GM12892 (cell line): ENCODE results near the gene ETAA1. TPM values are rescaled to one million over a fixed set of nuclear protein-coding genes. Genes with fewer than 3 reads are reported as not detected.
A peak's percentile ranks its signal among the peaks of the same experiment; 100 is the strongest.

Experiments
- DNase-seq: peaks from one replicate; pipeline ENCODE4 v3.0.0; 2011; ENCODE audit not compliant: insufficient read length
- FAIRE-seq: peaks from 2 replicates; lab custom pipeline; 2011; peaks lifted over from hg19 to GRCh38; lab: Jason Lieb, UNC
- POLR2A ChIP-seq: IDR thresholded peaks from 2 replicates; pipeline ENCODE4 v1.6.1; 2011; ENCODE audit warnings: low read depth, low read length, control low read depth
- POLR2AphosphoS5 ChIP-seq: IDR thresholded peaks from 2 replicates; pipeline ENCODE4 v1.6.1; 2011; ENCODE audit warnings: low read depth, low read length, control low read depth
- TAF1 ChIP-seq: IDR thresholded peaks from 2 replicates; pipeline ENCODE4 v1.6.1; 2011; ENCODE audit warnings: low read depth, mild to moderate bottlenecking, control low read depth, low read length, borderline replicate concordance
- polyA plus RNA-seq: library from polyadenylated mRNA; unstranded; fragments of >200 nt; gene quantifications from one replicate; pipeline ENCODE4 v1.2.1, GENCODE V29; 2012; ENCODE audit warnings: missing spikeins, inconsistent platforms; ENCODE audit not compliant: missing spikeins

The ETAA1 gene
- 14.1 TPM for polyA plus RNA-seq

DNA sequence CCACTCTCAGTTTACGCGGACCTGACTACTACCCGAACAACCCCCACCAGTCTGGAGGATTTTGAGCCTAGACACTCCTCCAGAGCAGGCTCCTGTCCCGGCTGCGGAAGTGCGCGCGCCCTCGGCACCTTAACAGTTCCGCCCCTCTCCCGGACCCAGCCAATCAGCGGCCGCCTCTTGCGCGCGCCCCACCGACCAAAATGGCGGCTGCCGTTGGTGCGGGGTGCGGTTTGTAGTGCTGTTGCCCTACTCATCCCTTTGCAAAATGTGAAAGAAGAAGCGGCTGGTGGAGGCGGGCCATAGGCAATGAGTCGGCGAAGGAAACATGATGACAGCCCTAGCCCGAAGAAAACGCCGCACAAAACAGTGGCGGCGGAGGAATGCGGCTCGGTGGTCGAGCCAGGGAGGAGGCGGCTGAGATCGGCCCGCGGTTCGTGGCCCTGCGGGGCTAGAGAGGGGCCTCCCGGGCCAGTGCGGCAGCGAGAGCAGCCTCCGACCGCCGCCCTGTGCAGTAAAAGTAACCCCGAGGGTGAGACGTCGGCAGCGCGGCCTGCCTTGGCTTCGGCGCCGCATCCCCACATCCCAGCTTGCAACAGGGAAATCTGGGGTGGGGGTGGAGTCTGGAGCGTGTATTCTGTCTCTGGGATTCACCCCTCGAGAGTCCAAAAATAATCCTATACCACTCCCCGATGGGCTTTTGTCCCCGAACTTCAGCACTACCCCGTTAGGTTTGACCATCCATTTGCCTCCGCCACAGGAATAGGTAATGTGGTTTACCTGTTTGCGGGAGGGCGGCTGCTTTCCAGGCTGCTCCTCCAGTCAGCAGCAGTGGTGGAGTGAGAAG is at the start of gene ETAA1:
Gene ETAA1 (plus strand): TSS at position 191 of the 844 bp plus-strand sequence. CDS start 116 bp downstream, at position 307.
- peak; percentile 94 for FAIRE-seq
- TF ChIP-seq TAF1 (peak; percentile 97), POLR2AphosphoS5 (peak; percentile 70; the same call in 1 of the 2 replicates), POLR2A (peak; percentile 83)
- peak; percentile 84 for DNase-seq

DNA sequence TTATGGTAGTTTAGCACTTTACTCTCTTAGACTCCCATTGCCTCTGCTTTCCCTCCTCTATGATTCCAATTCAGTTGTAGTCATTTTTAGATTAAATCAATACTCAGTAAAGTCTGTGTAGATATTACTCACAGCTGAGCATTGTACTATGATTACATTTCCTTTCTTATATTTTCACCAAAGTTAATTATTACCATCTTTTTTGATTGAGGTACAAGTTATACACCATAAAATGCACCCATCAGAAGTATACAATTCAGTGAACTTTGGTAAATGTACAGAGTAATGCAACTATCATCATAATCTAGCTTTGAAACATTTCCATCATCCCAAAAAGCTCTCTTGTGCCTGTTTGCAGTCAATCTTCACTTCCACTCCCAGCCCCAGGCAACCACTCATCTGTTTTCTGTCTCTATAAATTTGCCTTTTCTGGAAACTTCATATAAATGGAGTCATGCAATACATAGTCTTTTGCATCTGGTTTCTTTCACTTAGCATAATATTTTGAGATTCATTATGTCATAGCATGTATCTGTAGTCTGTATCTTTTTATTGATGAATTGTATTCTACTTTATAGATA is 30.2 kb upstream of the ETAA1 start:
- DNase-seq (no peak), FAIRE-seq (no peak)
- no peak for TF ChIP-seq POLR2AphosphoS5
- TF ChIP-seq POLR2A: no peak
- no peak for TF ChIP-seq TAF1

DNA sequence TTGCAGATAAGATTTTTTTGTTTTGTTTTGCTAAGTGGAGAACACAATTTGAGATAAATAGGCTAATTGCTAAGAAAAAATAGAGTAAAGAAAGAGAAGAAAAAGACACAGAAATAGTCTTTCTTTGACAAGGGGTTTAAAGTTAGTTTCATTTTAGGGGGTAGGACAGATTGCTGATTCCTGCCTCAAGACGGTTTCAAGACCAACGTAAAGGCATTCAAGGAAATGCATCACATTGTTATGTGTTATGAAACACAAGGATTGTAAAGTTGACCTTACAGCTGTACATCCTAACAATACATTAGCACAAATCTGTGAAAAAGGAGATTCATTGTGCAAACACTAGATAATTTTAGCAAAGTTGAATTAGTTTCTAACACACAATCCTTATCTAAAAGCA is 22.7 kb upstream of the ETAA1 start:
- DNase-seq: no peak
- no peak for FAIRE-seq
- TF ChIP-seq POLR2AphosphoS5 (no peak), POLR2A (no peak), TAF1 (no peak)

DNA sequence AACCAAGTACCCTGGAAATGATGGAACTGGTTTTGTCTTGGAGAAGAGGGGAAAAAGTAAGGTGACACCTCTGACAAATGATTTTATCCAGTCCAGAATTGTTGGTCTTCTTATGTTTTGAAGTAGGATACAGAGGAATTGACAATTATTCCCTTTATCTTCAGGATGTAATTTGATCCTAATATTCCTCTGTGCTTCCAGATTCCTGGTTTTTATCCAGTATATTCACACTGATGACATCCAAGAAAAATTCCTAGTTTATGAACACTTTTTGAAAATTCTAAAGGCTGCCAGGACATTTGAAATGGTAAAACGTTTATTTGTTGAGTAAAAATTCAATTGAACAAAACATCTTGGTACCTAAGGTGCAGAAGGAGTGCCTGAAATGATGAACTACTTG is 22.2 kb upstream of the ETAA1 start:
- TF ChIP-seq POLR2AphosphoS5: no peak
- no peak for TF ChIP-seq TAF1
- no peak for TF ChIP-seq POLR2A
- no peak for DNase-seq
- FAIRE-seq: no peak

DNA sequence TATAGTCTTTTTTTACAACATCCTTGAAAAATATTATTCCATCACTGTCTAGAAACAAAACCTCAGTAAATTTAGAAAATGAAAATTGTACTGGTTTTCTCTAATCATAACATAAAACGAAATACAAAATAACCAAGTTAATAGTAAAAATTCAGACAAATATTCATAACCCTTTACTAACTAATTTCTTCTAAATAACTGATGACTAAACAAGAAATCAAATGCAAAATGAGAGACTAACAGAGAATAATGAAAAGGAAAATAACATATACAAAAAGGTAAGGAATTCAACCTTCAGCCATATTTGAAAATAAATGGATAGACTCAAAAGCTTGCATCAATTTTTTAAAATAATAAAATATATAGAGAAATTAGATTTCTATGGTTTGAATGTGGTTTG is 18.6 kb upstream of the ETAA1 start:
- FAIRE-seq: no peak
- no peak for DNase-seq
- no peak for TF ChIP-seq TAF1

DNA sequence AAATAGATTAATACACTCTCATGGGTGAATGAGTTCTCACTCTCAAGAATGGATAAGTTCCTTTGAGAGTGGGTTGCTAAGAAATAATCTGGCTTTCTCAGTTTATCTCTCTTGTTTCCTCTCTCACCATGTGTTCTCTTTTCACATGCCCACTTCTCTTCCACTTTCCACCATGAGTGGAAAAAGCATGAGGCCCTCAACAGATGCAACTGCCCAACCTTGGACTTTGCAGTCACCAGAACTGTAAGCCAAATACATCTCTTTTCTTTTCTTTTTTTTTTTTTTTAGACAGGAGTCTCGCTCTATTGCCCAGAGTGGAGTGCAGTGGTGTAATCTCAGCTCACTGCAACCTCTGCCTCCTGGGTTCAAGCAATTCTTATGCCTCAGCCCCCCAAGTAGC is 18.1 kb upstream of the ETAA1 start:
- FAIRE-seq: no peak
- DNase-seq: no peak
- TF ChIP-seq TAF1 (no peak), POLR2A (no peak)

DNA sequence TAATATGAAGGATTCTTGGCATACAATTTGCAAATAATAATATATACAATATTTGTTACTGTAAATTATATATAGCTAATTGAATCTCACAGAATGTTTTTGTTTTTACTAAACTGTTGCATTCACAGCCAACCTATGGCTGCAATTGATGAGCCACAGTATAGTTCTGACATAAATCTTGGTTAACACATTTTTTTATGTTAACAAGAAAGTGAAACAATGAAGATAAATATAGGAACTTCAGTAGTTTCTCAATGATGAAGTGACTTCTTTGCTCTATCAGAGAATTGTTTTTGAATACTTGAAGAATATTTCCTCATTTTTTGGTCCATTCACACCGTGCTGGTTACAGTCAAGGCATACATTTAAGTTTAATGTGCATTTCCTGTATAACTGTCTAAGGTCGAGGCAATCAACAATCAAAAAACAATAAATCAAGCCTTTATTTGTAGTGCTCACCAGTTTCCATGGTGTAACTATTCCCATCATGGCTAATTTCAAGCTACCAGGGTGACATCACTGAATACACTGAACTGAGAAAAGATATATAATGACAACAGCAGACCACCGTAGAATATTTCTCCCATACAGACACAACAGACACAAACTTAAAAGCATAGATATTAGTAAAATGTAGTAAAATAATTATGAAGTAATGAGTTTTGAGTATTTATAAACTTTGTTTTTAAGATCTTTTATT is 12.9 kb upstream of the ETAA1 start:
- TF ChIP-seq POLR2A: no peak
- TF ChIP-seq POLR2AphosphoS5: no peak
- no peak for TF ChIP-seq TAF1
- FAIRE-seq (no peak), DNase-seq (no peak)

DNA sequence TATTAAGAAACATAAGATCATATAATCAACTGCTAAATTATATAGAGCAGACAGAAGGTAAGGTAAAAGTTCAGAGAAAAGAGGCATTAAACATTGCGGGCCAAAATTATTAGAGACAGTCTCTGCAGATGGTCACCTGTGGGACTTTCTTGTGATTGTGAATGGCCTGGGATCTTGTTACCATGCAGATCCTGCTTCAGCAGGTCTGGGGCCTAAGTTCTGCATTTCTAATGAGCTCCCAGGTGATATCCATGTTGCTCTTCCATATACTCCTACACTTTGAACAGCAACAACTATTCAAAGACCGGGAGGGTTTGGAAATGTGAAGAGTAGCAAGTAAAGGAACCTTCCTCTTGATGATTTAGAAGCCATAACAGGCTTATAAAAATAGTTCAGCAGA is 8.5 kb upstream of the ETAA1 start:
- no peak for DNase-seq
- FAIRE-seq: no peak
- TF ChIP-seq POLR2AphosphoS5 (no peak), POLR2A (no peak), TAF1 (no peak)

DNA sequence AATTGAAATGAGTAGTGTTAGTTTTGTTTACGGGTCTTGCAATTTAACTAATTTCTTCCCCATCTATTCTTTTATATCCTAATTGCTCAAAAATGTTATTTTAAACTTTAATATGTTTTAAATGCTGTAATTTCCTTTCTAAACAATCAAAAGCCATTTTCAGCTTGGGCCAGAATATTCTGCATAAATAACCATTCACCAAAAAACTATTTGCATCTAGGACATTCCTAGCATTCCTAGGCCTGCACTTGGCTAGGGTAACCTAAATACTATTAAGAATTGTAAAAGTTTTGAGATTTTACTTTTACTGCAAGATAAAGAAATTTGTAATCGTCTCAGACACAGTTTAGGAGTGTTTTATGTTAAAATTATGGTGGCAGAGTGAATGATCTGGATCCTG is 7.8 kb upstream of the ETAA1 start:
- FAIRE-seq (no peak), DNase-seq (no peak)
- TF ChIP-seq POLR2A: no peak

DNA sequence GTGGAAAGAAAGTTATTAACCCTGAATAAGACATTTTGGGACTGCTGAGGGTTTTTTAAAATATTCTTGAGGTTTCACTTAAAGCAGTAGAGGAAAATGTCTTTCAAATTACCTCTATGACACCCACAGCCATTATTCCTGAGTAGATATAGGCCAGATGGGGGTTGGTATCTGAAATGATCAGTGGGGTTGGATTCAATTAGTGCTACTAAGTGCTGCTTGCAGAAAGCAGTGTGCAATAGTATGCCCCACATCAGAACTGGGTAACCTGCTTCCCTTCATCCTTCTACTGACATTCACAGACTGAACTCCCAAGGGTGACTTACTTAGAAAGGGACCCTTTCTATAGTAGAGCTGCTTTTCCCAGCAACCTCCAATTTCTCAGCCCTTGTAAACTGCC is 7.3 kb upstream of the ETAA1 start:
- FAIRE-seq (no peak), DNase-seq (no peak)
- TF ChIP-seq POLR2AphosphoS5: no peak
- TF ChIP-seq TAF1: no peak
- TF ChIP-seq POLR2A: no peak

DNA sequence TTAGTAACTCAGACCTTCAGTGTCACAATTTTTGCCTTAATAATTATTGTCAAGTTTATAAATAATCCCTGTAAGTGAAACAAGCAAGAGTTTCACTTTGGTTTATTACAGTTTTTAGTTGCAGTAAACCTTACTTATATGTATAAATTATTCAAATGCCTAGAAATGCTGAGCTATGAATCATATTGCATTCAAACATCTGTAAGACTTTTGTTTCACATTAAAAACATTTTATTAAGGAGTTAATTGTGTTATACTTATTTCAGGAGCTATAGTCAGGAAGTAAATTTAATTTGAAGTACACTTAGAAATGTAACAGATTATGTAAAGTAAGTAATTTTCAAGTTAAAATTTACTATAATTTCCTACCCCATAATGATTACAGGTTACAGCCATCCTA is 3.9 kb upstream of the ETAA1 start:
- FAIRE-seq: no peak
- TF ChIP-seq POLR2AphosphoS5 (no peak), POLR2A (no peak), TAF1 (no peak)
- DNase-seq: no peak

DNA sequence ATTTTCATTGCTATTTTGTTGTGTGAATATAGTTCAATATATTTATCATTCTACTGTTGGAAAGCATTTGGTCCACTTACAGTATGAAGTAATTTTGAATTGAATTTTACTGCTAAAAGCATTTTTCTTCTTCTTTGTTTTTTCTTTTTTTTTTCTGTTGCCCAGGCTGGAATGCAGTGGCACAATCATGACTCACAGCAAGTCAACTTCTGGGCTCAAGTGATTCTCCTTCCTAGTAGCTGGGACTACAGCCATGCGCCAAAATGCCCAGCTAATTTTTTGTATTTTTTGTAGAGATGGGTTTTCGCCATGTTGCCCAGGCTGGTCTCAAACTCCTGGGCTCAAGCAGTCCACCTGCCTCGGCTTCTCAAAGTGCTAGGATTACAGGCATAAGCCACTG is 2.4 kb upstream of the ETAA1 start:
- TF ChIP-seq POLR2A: no peak
- no peak for TF ChIP-seq POLR2AphosphoS5
- no peak for TF ChIP-seq TAF1
- no peak for FAIRE-seq
- no peak for DNase-seq

DNA sequence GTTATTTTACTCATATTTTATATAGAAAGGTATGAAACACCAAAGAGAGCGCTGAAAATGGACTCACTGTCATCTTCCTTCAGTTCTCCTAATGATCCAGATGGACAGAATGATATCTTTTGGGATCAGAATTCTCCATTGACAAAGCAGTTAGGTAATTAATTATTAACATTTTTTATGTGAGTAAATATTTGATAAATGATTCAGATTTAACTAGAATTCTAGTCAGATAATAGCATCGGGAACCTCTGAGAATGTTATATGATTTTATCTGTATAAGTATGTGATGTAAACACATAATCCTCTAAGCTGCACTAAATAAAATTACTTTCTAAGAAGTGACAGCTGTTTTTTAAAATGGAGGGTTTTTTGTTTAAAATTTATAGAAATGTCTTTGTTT is 2.0 kb downstream of the ETAA1 start:
- FAIRE-seq: no peak
- no peak for TF ChIP-seq POLR2AphosphoS5
- no peak for TF ChIP-seq TAF1
- TF ChIP-seq POLR2A: no peak
- DNase-seq: no peak
